Tibial nerve (tissue), 4 donors: ENCODE data around the gene RIBC1.

Experiments
- EP300 ChIP-seq, 2 donors: sonication (generic); formaldehyde crosslinking; IDR thresholded peaks; one replicate each; pipeline ENCODE4 v1.6.1; 2017; ENCODE audit warnings: antibody characterized with exemption in 2 of 2, mild to moderate bottlenecking in 1 of 2
- POLR2A ChIP-seq, 2 donors: fragments of 450-650 bp; IDR thresholded peaks; one replicate each; pipeline ENCODE4 v1.6.1; 2017; ENCODE audit warnings: antibody characterized with exemption in 2 of 2, mild to moderate bottlenecking in 2 of 2, moderate library complexity in 2 of 2
- TF ChIP-seq, protein P1 (sequence below), 5 experiments: fragments of 200-600 bp in 3 of 5; fragments of 450-650 bp in 2 of 5; sonication (generic) in 3 of 5; IDR thresholded peaks; one replicate each; pipeline ENCODE4 v1.5.1; 2016 to 2019; ENCODE audit warnings: antibody characterized with exemption in 5 of 5, mild to moderate bottlenecking in 3 of 5, moderate library complexity in 2 of 5

- TF ChIP-seq, protein P1, sequence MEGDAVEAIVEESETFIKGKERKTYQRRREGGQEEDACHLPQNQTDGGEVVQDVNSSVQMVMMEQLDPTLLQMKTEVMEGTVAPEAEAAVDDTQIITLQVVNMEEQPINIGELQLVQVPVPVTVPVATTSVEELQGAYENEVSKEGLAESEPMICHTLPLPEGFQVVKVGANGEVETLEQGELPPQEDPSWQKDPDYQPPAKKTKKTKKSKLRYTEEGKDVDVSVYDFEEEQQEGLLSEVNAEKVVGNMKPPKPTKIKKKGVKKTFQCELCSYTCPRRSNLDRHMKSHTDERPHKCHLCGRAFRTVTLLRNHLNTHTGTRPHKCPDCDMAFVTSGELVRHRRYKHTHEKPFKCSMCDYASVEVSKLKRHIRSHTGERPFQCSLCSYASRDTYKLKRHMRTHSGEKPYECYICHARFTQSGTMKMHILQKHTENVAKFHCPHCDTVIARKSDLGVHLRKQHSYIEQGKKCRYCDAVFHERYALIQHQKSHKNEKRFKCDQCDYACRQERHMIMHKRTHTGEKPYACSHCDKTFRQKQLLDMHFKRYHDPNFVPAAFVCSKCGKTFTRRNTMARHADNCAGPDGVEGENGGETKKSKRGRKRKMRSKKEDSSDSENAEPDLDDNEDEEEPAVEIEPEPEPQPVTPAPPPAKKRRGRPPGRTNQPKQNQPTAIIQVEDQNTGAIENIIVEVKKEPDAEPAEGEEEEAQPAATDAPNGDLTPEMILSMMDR (IDR thresholded peaks at IDR 0.05), result no peak
- TF ChIP-seq EP300 (IDR thresholded peaks at IDR 0.05) (no peak), POLR2A (IDR thresholded peaks at IDR 0.05) (no peak)
Observed at GRCh38 chrX:53430231-53430630, 7.6 kb downstream of the RIBC1 start.
